Measurements from ENCODE around the gene CACNA2D3.

GRCh38 chr3:54530091-54530490, 407.7 kb downstream of the CACNA2D3 start:
- TF ChIP-seq, protein P1, sequence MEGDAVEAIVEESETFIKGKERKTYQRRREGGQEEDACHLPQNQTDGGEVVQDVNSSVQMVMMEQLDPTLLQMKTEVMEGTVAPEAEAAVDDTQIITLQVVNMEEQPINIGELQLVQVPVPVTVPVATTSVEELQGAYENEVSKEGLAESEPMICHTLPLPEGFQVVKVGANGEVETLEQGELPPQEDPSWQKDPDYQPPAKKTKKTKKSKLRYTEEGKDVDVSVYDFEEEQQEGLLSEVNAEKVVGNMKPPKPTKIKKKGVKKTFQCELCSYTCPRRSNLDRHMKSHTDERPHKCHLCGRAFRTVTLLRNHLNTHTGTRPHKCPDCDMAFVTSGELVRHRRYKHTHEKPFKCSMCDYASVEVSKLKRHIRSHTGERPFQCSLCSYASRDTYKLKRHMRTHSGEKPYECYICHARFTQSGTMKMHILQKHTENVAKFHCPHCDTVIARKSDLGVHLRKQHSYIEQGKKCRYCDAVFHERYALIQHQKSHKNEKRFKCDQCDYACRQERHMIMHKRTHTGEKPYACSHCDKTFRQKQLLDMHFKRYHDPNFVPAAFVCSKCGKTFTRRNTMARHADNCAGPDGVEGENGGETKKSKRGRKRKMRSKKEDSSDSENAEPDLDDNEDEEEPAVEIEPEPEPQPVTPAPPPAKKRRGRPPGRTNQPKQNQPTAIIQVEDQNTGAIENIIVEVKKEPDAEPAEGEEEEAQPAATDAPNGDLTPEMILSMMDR (IDR thresholded peaks at IDR 0.05; ENCODE audit: insufficient read depth, low read length, poor library complexity, severe bottlenecking): no peak
- TF ChIP-seq EZH2phosphoT487 (conservative IDR thresholded peaks at IDR 0.05; ENCODE audit: low read length): no peak

Data from SU-DHL-6 (cell line).